Tibial nerve (tissue), 4 donors: ENCODE data around the gene CFAP92. TPM values are rescaled to one million over a fixed set of nuclear protein-coding genes. Genes with fewer than 3 reads are reported as not detected.

Experiments
- DNase-seq, 2 donors: peaks; one replicate each; pipeline ENCODE4 v3.0.0-alpha.2; 2019; ENCODE audit warnings: low spot score in 2 of 2
- H3K27ac ChIP-seq, 4 donors: fragments of 200-600 bp; sonication (generic) in 3 of 4; one replicate each; pipeline ENCODE4 v1.5.1; 2017 to 2019; ENCODE audit warnings: mild to moderate bottlenecking in 1 of 4
- H3K27me3 ChIP-seq, 2 donors: fragments of 200-600 bp; sonication (generic) in 1 of 2; one replicate each; pipeline versions ENCODE4 v1.5.1 to v1.6.0; 2017 to 2019
- H3K36me3 ChIP-seq, 3 donors: fragments of 200-600 bp; sonication (generic); one replicate each; pipeline ENCODE4 v1.5.1; 2018 to 2019
- H3K4me1 ChIP-seq, 4 donors: fragments of 200-600 bp; sonication (generic) in 3 of 4; one replicate each; pipeline ENCODE4 v1.5.1; 2017 to 2019
- H3K4me3 ChIP-seq, 4 donors: fragments of 200-600 bp; sonication (generic) in 3 of 4; one replicate each; pipeline ENCODE4 v1.5.1; 2017 to 2019; ENCODE audit warnings: mild to moderate bottlenecking in 1 of 4, moderate library complexity in 1 of 4
- H3K9me3 ChIP-seq, 4 donors: fragments of 200-600 bp; sonication (generic) in 3 of 4; one replicate each; pipeline ENCODE4 v1.5.1; 2017 to 2019
- CTCF ChIP-seq, 5 experiments: fragments of 200-600 bp in 3 of 5; fragments of 450-650 bp in 2 of 5; sonication (generic) in 3 of 5; IDR thresholded peaks; one replicate each; pipeline ENCODE4 v1.5.1; 2016 to 2019; ENCODE audit warnings: antibody characterized with exemption in 5 of 5, mild to moderate bottlenecking in 3 of 5, moderate library complexity in 2 of 5
- EP300 ChIP-seq, 2 donors: sonication (generic); formaldehyde crosslinking; IDR thresholded peaks; one replicate each; pipeline ENCODE4 v1.6.1; 2017; ENCODE audit warnings: antibody characterized with exemption in 2 of 2, mild to moderate bottlenecking in 1 of 2
- POLR2A ChIP-seq, 2 donors: fragments of 450-650 bp; IDR thresholded peaks; one replicate each; pipeline ENCODE4 v1.6.1; 2017; ENCODE audit warnings: antibody characterized with exemption in 2 of 2, mild to moderate bottlenecking in 2 of 2, moderate library complexity in 2 of 2
- WGBS, 2 donors: methylation state at CpG; one replicate each; pipeline ENCODE4 v1.1.5; 2018; 5-methylcytosine and 5-hydroxymethylcytosine counted together
- total RNA-seq, 4 donors: library from RNA; depleted of rRNA; stranded (reverse); fragments of >200 nt; gene quantifications; one replicate each; pipeline ENCODE4 v1.1.0, GENCODE V29; 2016

CFAP92 gene
- total RNA-seq, 4 donors from 2014 or later: 0.22 to 0.78 (median 0.63) TPM; not detected in 1

DNA sequence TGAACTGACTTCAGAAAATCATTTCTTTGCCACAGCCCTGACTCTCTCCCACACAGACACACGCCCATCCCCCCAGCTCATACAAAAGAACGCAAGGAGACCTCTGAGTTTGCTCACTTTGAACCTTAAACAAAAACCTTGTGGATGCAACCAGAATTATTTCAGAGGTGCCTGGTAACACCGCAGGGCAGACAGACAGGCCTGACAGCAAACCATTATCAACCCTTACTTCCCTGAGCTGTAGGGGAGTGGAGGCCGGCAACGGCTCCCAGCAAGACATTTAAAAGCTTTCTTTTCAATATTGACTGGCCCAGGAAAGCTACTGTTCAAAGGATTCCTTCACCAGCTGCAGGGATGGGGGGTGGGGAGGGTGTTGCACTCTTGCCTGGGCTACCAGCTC is 5.2 kb upstream of the CFAP92 start:
- no peaks in the 10 kb centered on the region for H3K36me3 ChIP-seq
- no peak for TF ChIP-seq CTCF (IDR thresholded peaks at IDR 0.05)
- no peak for TF ChIP-seq POLR2A (IDR thresholded peaks at IDR 0.05)
- TF ChIP-seq EP300 (IDR thresholded peaks at IDR 0.05): no peak
- 39 to 49% methylated on average over 5 of the region's 5 CpGs for WGBS, 2 donors
- H3K9me3 ChIP-seq: no peaks in the 10 kb centered on the region
- no peak overlapping the region for H3K4me3 ChIP-seq
- H3K27ac ChIP-seq: no peak overlapping the region
- H3K27me3 ChIP-seq: peaks cover 0 to 60% of the 10 kb centered on the region in 2 donors
- peaks cover 0 to 49% (median 10%) of the 10 kb centered on the region in 4 donors for H3K4me1 ChIP-seq
- DNase-seq: no peak

- Histone ChIP-seq H3K36me3 (no peaks in the 10 kb centered on the region), H3K9me3 (no peaks in the 10 kb centered on the region), H3K4me3 (no peak overlapping the region), H3K27me3 (peaks cover 0 to 62% of the 10 kb centered on the region in 2 donors), H3K4me1 (peaks cover 0 to 49% (median 13%) of the 10 kb centered on the region in 4 donors), H3K27ac (no peak overlapping the region)
- 52 to 62% methylated on average over 3 of the region's 3 CpGs for WGBS, 2 donors
- no peak for TF ChIP-seq POLR2A (IDR thresholded peaks at IDR 0.05)
- TF ChIP-seq EP300 (IDR thresholded peaks at IDR 0.05): no peak
- no peak for TF ChIP-seq CTCF (IDR thresholded peaks at IDR 0.05)
- no peak for DNase-seq
Measured at GRCh38 chr3:128998561-128998960, 4.7 kb upstream of the CFAP92 start.

- H3K27ac ChIP-seq: no peak overlapping the region
- no peak for DNase-seq
- TF ChIP-seq CTCF (IDR thresholded peaks at IDR 0.05) (no peak), POLR2A (IDR thresholded peaks at IDR 0.05) (no peak), EP300 (IDR thresholded peaks at IDR 0.05) (no peak)
- H3K36me3 ChIP-seq: no peaks in the 10 kb centered on the region
- H3K4me1 ChIP-seq: peaks cover 0 to 46% (median 13%) of the 10 kb centered on the region in 4 donors
- no peak overlapping the region for H3K4me3 ChIP-seq
- H3K27me3 ChIP-seq: peaks cover 0 to 62% of the 10 kb centered on the region in 2 donors
- 36 to 38% methylated on average over 4 of the region's 4 CpGs for WGBS, 2 donors
- H3K9me3 ChIP-seq: no peaks in the 10 kb centered on the region
Measured at GRCh38 chr3:128997486-128998133, 3.7 kb upstream of the CFAP92 start.

GRCh38 chr3:128996726-128997125 is 2.9 kb upstream of the CFAP92 start:
- no peaks in the 10 kb centered on the region for H3K9me3 ChIP-seq
- no peak overlapping the region for H3K27ac ChIP-seq
- peaks cover 0 to 55% of the 10 kb centered on the region in 2 donors for H3K27me3 ChIP-seq
- WGBS, 2 donors: 88 to 90% methylated on average over 5 of the region's 5 CpGs
- TF ChIP-seq EP300 (IDR thresholded peaks at IDR 0.05): no peak
- TF ChIP-seq CTCF (IDR thresholded peaks at IDR 0.05): no peak
- TF ChIP-seq POLR2A (IDR thresholded peaks at IDR 0.05): no peak
- no peaks in the 10 kb centered on the region for H3K36me3 ChIP-seq
- H3K4me3 ChIP-seq: no peak overlapping the region
- H3K4me1 ChIP-seq: peaks cover 0 to 37% (median 11%) of the 10 kb centered on the region in 4 donors
- no peak for DNase-seq

DNA sequence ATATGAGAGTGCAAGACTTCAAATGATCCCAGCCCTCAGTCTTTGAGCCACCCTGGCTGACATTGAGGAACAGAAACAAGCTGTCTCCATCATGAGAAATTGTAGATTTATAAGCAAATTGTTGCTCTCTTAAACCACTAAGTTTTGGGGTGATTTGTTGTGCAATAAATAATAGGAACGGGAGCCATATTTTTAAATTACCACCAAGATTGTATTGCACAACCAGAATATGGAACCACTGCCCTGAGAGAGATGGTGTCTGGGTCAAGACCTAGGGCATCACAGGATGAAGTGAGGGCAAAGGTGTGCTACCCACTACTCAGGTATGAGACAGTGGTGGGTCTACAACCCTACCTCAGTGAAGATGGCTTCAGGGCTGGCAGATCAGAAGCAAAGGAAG is 2.3 kb upstream of the CFAP92 start:
- WGBS, 2 donors: 83 to 86% methylated on average over 1 of the region's 1 CpG
- DNase-seq: no peak
- TF ChIP-seq CTCF (IDR thresholded peaks at IDR 0.05) (no peak), POLR2A (IDR thresholded peaks at IDR 0.05) (no peak), EP300 (IDR thresholded peaks at IDR 0.05) (no peak)

More for the DNA sequence above, 2.3 kb upstream of the CFAP92 start:
- H3K4me1 ChIP-seq: peaks cover 0 to 32% (median 8%) of the 10 kb centered on the region in 4 donors
- no peaks in the 10 kb centered on the region for H3K36me3 ChIP-seq
- H3K9me3 ChIP-seq: no peaks in the 10 kb centered on the region
- no peak overlapping the region for H3K27ac ChIP-seq
- no peak overlapping the region for H3K4me3 ChIP-seq
- H3K27me3 ChIP-seq: peaks cover 0 to 50% of the 10 kb centered on the region in 2 donors
